Eye (tissue), 1 donor: ENCODE measurements around the gene DUSP16.
"Not testable (repeated sequence)": the region's sequence is repeated elsewhere in the genome, so short reads cannot be mapped to it uniquely, and the experiment has no call there.

ENCODE experiments used
- DNase-seq: peaks from one replicate; pipeline ENCODE4 v3.0.0-alpha.2; 2015

DUSP16 gene

GRCh38 chr12:12542286-12542685, 20.4 kb downstream of the DUSP16 start:
- DNase-seq = no peak

GRCh38 chr12:12541782-12542181, 20.9 kb downstream of the DUSP16 start:
- no peak for DNase-seq

- DNase-seq = no peak
These were observed 22.2 kb downstream of the DUSP16 start for GRCh38 chr12:12540261-12541013.

- DNase-seq = no peak
These were observed 23.4 kb downstream of the DUSP16 start for GRCh38 chr12:12539028-12539810.

GRCh38 chr12:12538535-12538934, 24.1 kb downstream of the DUSP16 start:
- DNase-seq = no peak

GRCh38 chr12:12537421-12537820, 25.2 kb downstream of the DUSP16 start:
- no peak for DNase-seq

- no peak for DNase-seq
These were observed 27.7 kb downstream of the DUSP16 start for GRCh38 chr12:12534975-12535374.

GRCh38 chr12:12534166-12534866, 28.3 kb downstream of the DUSP16 start:
- peak; percentile 41 for DNase-seq

GRCh38 chr12:12533238-12533829, 29.3 kb downstream of the DUSP16 start:
- peak; percentile 67 for DNase-seq

GRCh38 chr12:12531194-12531593, 31.5 kb downstream of the DUSP16 start:
- DNase-seq = no peak

GRCh38 chr12:12529783-12530421, 32.8 kb downstream of the DUSP16 start:
- DNase-seq = no peak

- DNase-seq = no peak
These were observed 34.0 kb downstream of the DUSP16 start for GRCh38 chr12:12528361-12529270.

- DNase-seq = no peak
These were observed 34.8 kb downstream of the DUSP16 start for GRCh38 chr12:12527820-12528296.

GRCh38 chr12:12524128-12524527, 38.5 kb downstream of the DUSP16 start:
- DNase-seq = no peak

GRCh38 chr12:12523229-12523628, 39.4 kb downstream of the DUSP16 start:
- DNase-seq = no peak

- not testable (repeated sequence) for DNase-seq
These were observed 40.0 kb downstream of the DUSP16 start for GRCh38 chr12:12522657-12523056.

- DNase-seq = peak; percentile 27
These were observed 40.8 kb downstream of the DUSP16 start for GRCh38 chr12:12521888-12522287.

- DNase-seq = peak; percentile 69
These were observed 41.6 kb downstream of the DUSP16 start for GRCh38 chr12:12521044-12521485.

- DNase-seq = no peak
These were observed 42.4 kb downstream of the DUSP16 start for GRCh38 chr12:12520273-12520672.

GRCh38 chr12:12519354-12519998, 43.2 kb downstream of the DUSP16 start:
- DNase-seq = no peak

GRCh38 chr12:12518919-12519318, 43.7 kb downstream of the DUSP16 start:
- no peak for DNase-seq
